Measurements from ENCODE around the gene ANKHD1.

GRCh38 chr5:140573683-140574082, 172.1 kb downstream of the ANKHD1 start:
- no peak for TF ChIP-seq SPI1 (IDR thresholded peaks at IDR 0.05; ENCODE audit: borderline replicate concordance, low read depth)
- no peak for TF ChIP-seq CTCF (IDR thresholded peaks at IDR 0.05; ENCODE audit: insufficient read depth, low read length)
- no peak for TF ChIP-seq GABPA (IDR thresholded peaks at IDR 0.05; ENCODE audit: low read depth)
- TF ChIP-seq REST (IDR thresholded peaks at IDR 0.05; ENCODE audit: insufficient replicate concordance, low read depth) = no peak
